ENCODE data around the gene CORO2A. TPM values are rescaled to one million over a fixed set of nuclear protein-coding genes. Genes with fewer than 3 reads are reported as not detected.

The CORO2A gene
- total and polyA plus RNA-seq, 2 of the 13 experiments (the other 11 are each of a cell fraction or from before 2014, with no cell fraction given) = 14.4 to 15.3 TPM

GRCh38 chr9:98075332-98075805 is 117.1 kb downstream of the CORO2A start:
- Histone ChIP-seq H3K79me2 (ENCODE audit: insufficient read depth, low read length) (peaks cover 18% of the 10 kb centered on the region), H3K9me3 (ENCODE audit: low read length) (no peaks in the 10 kb centered on the region), H4K20me1 (ENCODE audit: insufficient read depth, low read length) (peaks cover 8% of the 10 kb centered on the region; the same call in 1 of the 2 replicates), H3K4me1 (ENCODE audit: insufficient read depth, low read length) (peaks cover 42% of the 10 kb centered on the region), H3K36me3 (replicated peaks in 1 of 2; ENCODE audit: control insufficient read depth in 1 of 2, insufficient read depth in 2 of 2, low read length in 2 of 2) (peaks cover 17 to 34% of the 10 kb centered on the region in 2 experiments), H3K4me3 (replicated peaks in 1 of 3; ENCODE audit: insufficient read depth in 1 of 3, low read depth in 2 of 3, low read length in 3 of 3) (no peak overlapping the region), H3K27ac (ENCODE audit: extremely low read length, insufficient read depth, low read length) (peak overlapping the region; percentile 47), H3K9ac (ENCODE audit: insufficient read depth, low read depth, low read length) (no peak overlapping the region), H3K4me2 (ENCODE audit: low read depth, low read length) (no peak overlapping the region), H3K27me3 (ENCODE audit: control insufficient read depth in 1 of 2, insufficient read depth in 2 of 2, low read length in 2 of 2) (no peaks in the 10 kb centered on the region), H2AFZ (ENCODE audit: low read length) (no peak overlapping the region)
- 87% methylated on average over 6 of the region's 6 CpGs for WGBS (ENCODE audit: low lambda C conversion rate)
- BruUV-seq (replicated peaks) = no TSS peak
- POLR2A ChIA-PET = no interaction called here
- intact Hi-C loops (cut with micrococcal nuclease; ENCODE audit: unreplicated experiment) = loop anchor here (2.0 to 5.0 kb wide), 2 partner anchors 19 to 117 kb away; partner anchors contain the start of genes CORO2A and NANS
- in situ Hi-C loops (cut with HindIII; ENCODE audit: extremely low pct_ligation_motif_present, low pct_unique_long_range_greater_than_20kb) = no loop called here
- CTCF ChIA-PET (ENCODE audit: low intra/inter-chr PET ratio, low total read pairs) = interaction anchor here (1.7 to 2.1 kb wide), 2 partner anchors 130 to 188 kb away, joined by 7 to 14 read pairs; no protein-coding TSS in a partner anchor
- FAIRE-seq = peak; percentile 8
- no peak for ATAC-seq
- no peak for DNase-seq (ENCODE audit: low spot score)
- TF ChIP-seq RERE (CRISPR knock-in tag; IDR thresholded peaks at IDR 0.05; ENCODE audit: low read depth) (no peak), KAT2B (IDR thresholded peaks at IDR 0.05; ENCODE audit: borderline replicate concordance, low read depth, low read length) (peak; percentile 63; the same call in 1 of the 2 replicates), HMGA1 (CRISPR knock-in tag; conservative IDR thresholded peaks at IDR 0.05) (no peak), MIER2 (CRISPR knock-in tag; IDR thresholded peaks at IDR 0.05) (no peak), CREB3 (CRISPR knock-in tag; IDR thresholded peaks at IDR 0.05) (no peak), PCBP2 (optimal IDR thresholded peaks at IDR 0.05; ENCODE audit: low read depth, low read length, poor library complexity, severe bottlenecking) (peak; percentile 92)
- TF ChIP-seq, protein P1, sequence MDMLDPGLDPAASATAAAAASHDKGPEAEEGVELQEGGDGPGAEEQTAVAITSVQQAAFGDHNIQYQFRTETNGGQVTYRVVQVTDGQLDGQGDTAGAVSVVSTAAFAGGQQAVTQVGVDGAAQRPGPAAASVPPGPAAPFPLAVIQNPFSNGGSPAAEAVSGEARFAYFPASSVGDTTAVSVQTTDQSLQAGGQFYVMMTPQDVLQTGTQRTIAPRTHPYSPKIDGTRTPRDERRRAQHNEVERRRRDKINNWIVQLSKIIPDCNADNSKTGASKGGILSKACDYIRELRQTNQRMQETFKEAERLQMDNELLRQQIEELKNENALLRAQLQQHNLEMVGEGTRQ (IDR thresholded peaks at IDR 0.05; ENCODE audit: low read depth, low read length) = peak; percentile 35; the same call in 1 of the 2 replicates
- TF ChIP-seq, protein P1 (CRISPR knock-in tag; IDR thresholded peaks at IDR 0.05; ENCODE audit: borderline replicate concordance) = no peak

Data from HepG2 (cell line).